ENCODE data around the gene RAD51B.

- TF ChIP-seq POLR2A (IDR thresholded peaks at IDR 0.05) (no peak), POLR2AphosphoS5 (IDR thresholded peaks at IDR 0.05; ENCODE audit: insufficient read depth in 1 of 2, low read depth in 1 of 2) (no peak)
- TF ChIP-seq, protein P1, sequence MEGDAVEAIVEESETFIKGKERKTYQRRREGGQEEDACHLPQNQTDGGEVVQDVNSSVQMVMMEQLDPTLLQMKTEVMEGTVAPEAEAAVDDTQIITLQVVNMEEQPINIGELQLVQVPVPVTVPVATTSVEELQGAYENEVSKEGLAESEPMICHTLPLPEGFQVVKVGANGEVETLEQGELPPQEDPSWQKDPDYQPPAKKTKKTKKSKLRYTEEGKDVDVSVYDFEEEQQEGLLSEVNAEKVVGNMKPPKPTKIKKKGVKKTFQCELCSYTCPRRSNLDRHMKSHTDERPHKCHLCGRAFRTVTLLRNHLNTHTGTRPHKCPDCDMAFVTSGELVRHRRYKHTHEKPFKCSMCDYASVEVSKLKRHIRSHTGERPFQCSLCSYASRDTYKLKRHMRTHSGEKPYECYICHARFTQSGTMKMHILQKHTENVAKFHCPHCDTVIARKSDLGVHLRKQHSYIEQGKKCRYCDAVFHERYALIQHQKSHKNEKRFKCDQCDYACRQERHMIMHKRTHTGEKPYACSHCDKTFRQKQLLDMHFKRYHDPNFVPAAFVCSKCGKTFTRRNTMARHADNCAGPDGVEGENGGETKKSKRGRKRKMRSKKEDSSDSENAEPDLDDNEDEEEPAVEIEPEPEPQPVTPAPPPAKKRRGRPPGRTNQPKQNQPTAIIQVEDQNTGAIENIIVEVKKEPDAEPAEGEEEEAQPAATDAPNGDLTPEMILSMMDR (IDR thresholded peaks at IDR 0.05): no peak
Measured at GRCh38 chr14:68766299-68767247, 947.0 kb downstream of the RAD51B start.

Measured in vagina (tissue), 2 donors.